A549 (cell line): ENCODE results near the gene IGSF3. TPM values are rescaled to one million over a fixed set of nuclear protein-coding genes. Genes with fewer than 3 reads are reported as not detected.

ENCODE experiments used
- ATAC-seq, 2 experiments: fragments of 200-7000 bp in 1 of 2; fragments of >200 bp in 1 of 2; cut with Nextera tagmentation in 1 of 2; cut with Tn5 transposase in 1 of 2; 3 replicates each; pipeline versions ENCODE4 v1.8.0 to v1.9.1; 2018 to 2020; ENCODE audit warnings: mild to moderate bottlenecking in 1 of 2, moderate library complexity in 1 of 2
- CTCF ChIA-PET: fragments of 300-600 bp; sonication (Branson Sonifier 250); formaldehyde crosslinking; extraction: SDS; loops from one replicate; lab custom pipeline; 2021; ENCODE audit warnings: antibody characterized with exemption, inconsistent platforms; lab: Yijun Ruan, JAX
- POLR2A ChIA-PET: fragments of 350-600 bp; formaldehyde crosslinking; extraction: SDS; loops from one replicate; lab custom pipeline; 2021; ENCODE audit warnings: antibody characterized with exemption, inconsistent platforms; lab: Yijun Ruan, JAX
- DNase-seq, 2 experiments: peaks; one replicate each; pipeline versions ENCODE4 v3.0.0 to v3.0.0-alpha.2; 2011 to 2016; ENCODE audit warnings: low read depth in 1 of 2, low spot score in 1 of 2
- FAIRE-seq: peaks from 2 replicates; lab custom pipeline; 2011; peaks lifted over from hg19 to GRCh38; lab: Jason Lieb, UNC
- H3K27ac ChIP-seq, 2 experiments: fragments of >200 bp; sonication (Bioruptor Twin); formaldehyde crosslinking; 3 replicates each; pipeline ENCODE4 v1.5.1; 2016 to 2017
- H3K4me1 ChIP-seq: fragments of >200 bp; sonication (Bioruptor Twin); formaldehyde crosslinking; 3 replicates; pipeline ENCODE4 v1.6.1; 2016
- H3K4me2 ChIP-seq: fragments of >200 bp; sonication (Bioruptor Twin); formaldehyde crosslinking; 3 replicates; pipeline ENCODE4 v1.6.1; 2016
- H3K4me3 ChIP-seq: fragments of >200 bp; sonication (Bioruptor Twin); formaldehyde crosslinking; 3 replicates; pipeline ENCODE4 v1.5.1; 2016
- H3K9me3 ChIP-seq: fragments of >200 bp; sonication (Bioruptor Twin); formaldehyde crosslinking; 3 replicates; pipeline ENCODE4 v1.6.1; 2016
- CBX8 ChIP-seq: fragments of 200-600 bp; sonication (generic); IDR thresholded peaks from 2 replicates; pipeline ENCODE4 v1.6.1; 2016
- CEBPB ChIP-seq, 2 experiments: fragments of >200 bp in 1 of 2; sonication (Bioruptor Twin) in 1 of 2; formaldehyde crosslinking in 1 of 2; IDR thresholded peaks; 2 replicates each; pipeline ENCODE4 v1.6.1; 2012 to 2016
- ESRRA ChIP-seq: fragments of 150-350 bp; IDR thresholded peaks from 2 replicates; pipeline ENCODE4 v1.6.1; 2014; ENCODE audit warnings: mild to moderate bottlenecking, low read length, borderline replicate concordance
- FOSL2 ChIP-seq, 2 experiments: fragments of 450-650 bp in 1 of 2; fragments of >200 bp in 1 of 2; sonication (Bioruptor Twin) in 1 of 2; formaldehyde crosslinking; IDR thresholded peaks; 2 replicates each; pipeline versions ENCODE4 v1.5.0 to v1.6.1; 2016 to 2020; ENCODE audit warnings: mild to moderate bottlenecking in 1 of 2, moderate library complexity in 1 of 2
- GATA3 ChIP-seq: IDR thresholded peaks from 2 replicates; pipeline ENCODE4 v1.6.1; 2012; ENCODE audit warnings: borderline replicate concordance
- HEYL ChIP-seq: fragments of 250-450 bp; sonication (Bioruptor Pico); IDR thresholded peaks from 2 replicates; pipeline ENCODE4 v1.8.0; 2021; ENCODE audit warnings: mild to moderate bottlenecking, moderate library complexity
- HOXB5 ChIP-seq: fragments of 250-450 bp; sonication (Bioruptor Pico); IDR thresholded peaks from 2 replicates; pipeline ENCODE4 v1.5.0; 2020; ENCODE audit warnings: mild to moderate bottlenecking, moderate library complexity
- JUN ChIP-seq, 2 experiments: fragments of >200 bp; sonication (Bioruptor Twin); formaldehyde crosslinking; IDR thresholded peaks; 2 replicates in 1 of 2; 3 replicates in 1 of 2; pipeline ENCODE4 v1.6.1; 2016 to 2017
- POLR2AphosphoS2 ChIP-seq: conservative IDR thresholded peaks from 2 replicates; pipeline ENCODE4 v1.6.1; 2012; ENCODE audit warnings: low read length, improper control_type of control experiment, inconsistent platforms
- RARB ChIP-seq: fragments of 250-450 bp; sonication (Bioruptor Pico); IDR thresholded peaks from 2 replicates; pipeline ENCODE4 v1.8.0; 2021; ENCODE audit warnings: mild to moderate bottlenecking, moderate library complexity
- ZFP36 ChIP-seq: fragments of 450-650 bp; IDR thresholded peaks from 2 replicates; pipeline ENCODE4 v1.6.1; 2014; ENCODE audit warnings: borderline replicate concordance; ENCODE audit not compliant: partially characterized antibody
- WGBS: methylation state at CpG from one replicate; pipeline ENCODE4 v1.1.6; 2017; ENCODE audit errors: missing lambda C conversion rate; 5-methylcytosine and 5-hydroxymethylcytosine counted together
- polyA plus RNA-seq, 4 experiments: library from polyadenylated mRNA; depleted of rRNA in 3 of 4; stranded (reverse); fragments of >200 nt; fragmentation: RNase III in 1 of 4; extraction: RNeasy Plus Mini Kit Qiagen cat#74134 plus additional on column Dnase treatment in 1 of 4; gene quantifications; 2 replicates in 3 of 4; 3 replicates in 1 of 4; pipeline ENCODE4 v1.2.3, GENCODE V29; 2011 to 2017
- TF ChIP-seq, protein P1 (sequence below): fragments of 150-350 bp; IDR thresholded peaks from 2 replicates; pipeline ENCODE4 v1.6.1; 2014; ENCODE audit warnings: low read depth, mild to moderate bottlenecking, low read length
- TF ChIP-seq, protein P2 (sequence below): fragments of 450-650 bp; IDR thresholded peaks from 2 replicates; pipeline ENCODE4 v1.6.1; 2014; ENCODE audit warnings: antibody characterized with exemption
- TF ChIP-seq, protein P3 (sequence below): fragments of >200 bp; sonication (Bioruptor Twin); formaldehyde crosslinking; IDR thresholded peaks from 3 replicates; pipeline ENCODE4 v1.6.1; 2016

The IGSF3 gene
- polyA plus RNA-seq, 2 of the 4 experiments (the other 2 are of a cell fraction) = 18.5 to 21.9 TPM

DNA sequence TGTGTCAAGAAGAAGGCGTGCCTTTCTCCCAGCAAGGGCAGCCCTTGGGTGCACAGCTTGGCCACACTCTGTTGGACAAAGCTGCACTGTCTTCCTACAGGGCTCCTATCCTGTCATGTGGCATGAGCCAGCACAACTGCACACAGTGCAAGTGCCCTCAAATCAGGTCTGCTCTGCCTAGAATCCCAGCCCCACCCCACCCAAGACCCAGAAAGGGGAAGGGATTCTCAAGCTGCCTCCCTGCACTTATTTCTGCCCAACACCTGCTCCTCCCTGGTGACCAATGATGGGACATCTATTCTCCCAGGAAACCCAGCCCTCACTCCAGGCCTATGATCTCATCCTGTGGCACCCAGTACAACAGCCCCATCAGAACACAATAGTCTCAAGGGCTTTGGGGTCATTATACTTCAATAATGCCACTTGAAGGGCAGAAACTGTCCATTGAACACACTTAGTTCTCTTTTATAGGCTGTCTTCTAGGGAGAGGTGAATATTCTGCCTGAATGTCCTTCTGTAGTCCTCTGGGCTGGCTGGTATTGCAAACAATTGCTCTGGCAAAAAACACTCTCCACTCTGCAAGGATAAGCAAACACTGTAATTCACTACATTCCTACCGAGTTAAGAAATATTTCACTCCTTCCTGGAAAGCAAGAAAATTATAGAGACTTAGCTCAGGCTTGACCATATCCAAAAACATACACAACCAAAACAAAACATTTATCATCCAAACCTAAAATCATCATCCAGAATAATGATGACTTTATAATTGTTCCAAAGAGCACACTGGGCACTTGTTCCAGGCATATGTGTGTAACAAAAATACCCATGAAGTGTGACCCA lies 43.1 kb upstream of the IGSF3 start:
- DNase-seq (no peak), FAIRE-seq (no peak), ATAC-seq (peak in 1 of 2 experiments; percentile 47; a peak in 1 of 6 replicates)
- peaks cover 12% of the 10 kb centered on the region; the same call in 2 of the 3 replicates for H3K4me1 ChIP-seq
- H3K4me3 ChIP-seq = no peak overlapping the region
- 46% methylated on average over 2 of the region's 2 CpGs for whole genome bisulfite sequencing
- peak overlapping the region; percentile 34; the same call in 2 of the 3 replicates for H3K4me2 ChIP-seq
- H3K9me3 ChIP-seq = no peaks in the 10 kb centered on the region
- TF ChIP-seq, protein P1, sequence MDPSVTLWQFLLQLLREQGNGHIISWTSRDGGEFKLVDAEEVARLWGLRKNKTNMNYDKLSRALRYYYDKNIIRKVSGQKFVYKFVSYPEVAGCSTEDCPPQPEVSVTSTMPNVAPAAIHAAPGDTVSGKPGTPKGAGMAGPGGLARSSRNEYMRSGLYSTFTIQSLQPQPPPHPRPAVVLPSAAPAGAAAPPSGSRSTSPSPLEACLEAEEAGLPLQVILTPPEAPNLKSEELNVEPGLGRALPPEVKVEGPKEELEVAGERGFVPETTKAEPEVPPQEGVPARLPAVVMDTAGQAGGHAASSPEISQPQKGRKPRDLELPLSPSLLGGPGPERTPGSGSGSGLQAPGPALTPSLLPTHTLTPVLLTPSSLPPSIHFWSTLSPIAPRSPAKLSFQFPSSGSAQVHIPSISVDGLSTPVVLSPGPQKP = no peak
- no peak for TF ChIP-seq CBX8
- TF ChIP-seq ESRRA = no peak
- TF ChIP-seq CEBPB (IDR thresholded peaks at IDR 0.05) = no peak
- CTCF ChIA-PET = interaction anchor here (0.7 to 1.7 kb wide), 5 partner anchors 12 to 22 kb away, joined by 3 to 7 read pairs (median 3); no protein-coding TSS in a partner anchor
- POLR2A ChIA-PET = no interaction called here
- 0 out of 6 replicates have a peak overlapping the region, but pooled peaks of 1 of the 2 experiments have one; percentile 21 for H3K27ac ChIP-seq

DNA sequence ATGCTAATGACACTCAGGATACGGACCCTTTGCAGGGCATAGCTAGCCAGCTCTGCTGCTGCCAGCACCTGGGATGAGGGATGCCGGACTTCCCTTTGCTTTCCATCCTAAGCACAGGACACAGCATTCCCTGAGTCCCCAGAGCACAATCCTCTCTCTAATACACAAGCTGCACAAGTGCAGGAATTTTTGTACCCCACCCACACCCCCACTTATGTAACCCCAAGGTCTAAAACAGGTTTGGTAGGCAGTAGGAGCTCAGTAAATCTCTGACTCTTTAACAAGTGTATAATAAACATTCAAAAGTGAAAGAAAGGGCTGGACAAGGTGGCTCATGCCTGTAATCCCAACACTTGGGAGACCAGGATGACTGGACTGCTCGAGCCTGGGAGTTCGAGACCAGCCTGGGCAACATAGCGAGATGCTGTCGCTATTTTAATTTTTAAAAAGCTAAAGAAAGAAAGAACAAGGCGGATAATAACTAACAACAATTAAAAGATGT lies 42.2 kb upstream of the IGSF3 start:
- no peak for FAIRE-seq
- no peak for ATAC-seq
- H3K4me2 ChIP-seq = no peak overlapping the region
- H3K9me3 ChIP-seq = no peaks in the 10 kb centered on the region
- H3K4me3 ChIP-seq = no peak overlapping the region
- WGBS = 81% methylated on average over 7 of the region's 7 CpGs
- no peak overlapping the region for H3K27ac ChIP-seq
- peaks cover 12% of the 10 kb centered on the region; the same call in 2 of the 3 replicates for H3K4me1 ChIP-seq
- ChIA-PET POLR2A (no interaction called here), CTCF (interaction anchor here (0.8 to 1.3 kb wide), 4 partner anchors 12 to 28 kb away, joined by 3 to 5 read pairs (median 4); no protein-coding TSS in a partner anchor)
- TF ChIP-seq FOSL2 (IDR thresholded peaks at IDR 0.05) (no peak), FOSL2 (CRISPR knock-in tag; IDR thresholded peaks at IDR 0.05) (no peak), HOXB5 (CRISPR knock-in tag) (no peak), RARB (no peak)
- no peak for DNase-seq

DNA sequence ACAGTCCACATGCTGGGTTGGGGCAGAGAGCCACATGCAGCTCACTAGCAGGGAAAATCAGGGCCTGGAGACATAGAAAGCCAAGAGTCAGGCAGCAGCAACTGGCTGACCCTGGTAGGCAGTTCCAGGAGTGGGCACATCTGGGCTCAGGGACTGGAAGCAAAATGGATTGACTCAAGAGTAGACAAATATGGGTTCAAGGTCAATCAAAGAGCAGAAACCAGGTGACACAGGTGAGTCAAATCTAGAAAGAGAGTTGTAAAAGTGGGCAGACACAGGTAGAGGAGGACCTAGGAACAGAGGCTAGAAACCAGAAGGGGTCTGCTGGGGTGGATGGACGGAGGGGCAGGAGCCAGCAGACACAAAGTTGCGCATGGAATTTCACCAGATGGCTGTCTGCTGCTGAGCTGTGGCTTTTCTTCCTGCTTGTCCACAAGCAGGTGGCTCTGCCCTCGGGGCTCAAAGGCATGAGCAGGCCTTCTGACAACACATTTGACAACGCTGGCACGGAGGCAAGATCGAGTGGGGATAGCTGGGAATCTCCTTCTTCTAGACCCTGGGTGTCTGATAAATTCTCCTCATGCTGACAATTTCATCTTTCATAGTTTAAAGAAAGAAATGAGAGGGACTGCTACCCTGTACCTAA lies 40.8 kb upstream of the IGSF3 start:
- H3K4me3 ChIP-seq = no peak overlapping the region
- FAIRE-seq (no peak), DNase-seq (no peak), ATAC-seq (no peak)
- H3K9me3 ChIP-seq = no peaks in the 10 kb centered on the region
- H3K4me2 ChIP-seq = no peak overlapping the region
- H3K4me1 ChIP-seq = peaks cover 12% of the 10 kb centered on the region; the same call in 2 of the 3 replicates
- 58% methylated on average over 6 of the region's 6 CpGs for WGBS
- ChIA-PET POLR2A (no interaction called here), CTCF (interaction anchor here (0.8 kb wide), 1 partner anchor 36 kb away, joined by 4 read pairs; no protein-coding TSS in a partner anchor)
- no peak for TF ChIP-seq ZFP36
- TF ChIP-seq, protein P2, sequence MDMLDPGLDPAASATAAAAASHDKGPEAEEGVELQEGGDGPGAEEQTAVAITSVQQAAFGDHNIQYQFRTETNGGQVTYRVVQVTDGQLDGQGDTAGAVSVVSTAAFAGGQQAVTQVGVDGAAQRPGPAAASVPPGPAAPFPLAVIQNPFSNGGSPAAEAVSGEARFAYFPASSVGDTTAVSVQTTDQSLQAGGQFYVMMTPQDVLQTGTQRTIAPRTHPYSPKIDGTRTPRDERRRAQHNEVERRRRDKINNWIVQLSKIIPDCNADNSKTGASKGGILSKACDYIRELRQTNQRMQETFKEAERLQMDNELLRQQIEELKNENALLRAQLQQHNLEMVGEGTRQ = no peak
- TF ChIP-seq HEYL (CRISPR knock-in tag) = no peak
- TF ChIP-seq, protein P3, sequence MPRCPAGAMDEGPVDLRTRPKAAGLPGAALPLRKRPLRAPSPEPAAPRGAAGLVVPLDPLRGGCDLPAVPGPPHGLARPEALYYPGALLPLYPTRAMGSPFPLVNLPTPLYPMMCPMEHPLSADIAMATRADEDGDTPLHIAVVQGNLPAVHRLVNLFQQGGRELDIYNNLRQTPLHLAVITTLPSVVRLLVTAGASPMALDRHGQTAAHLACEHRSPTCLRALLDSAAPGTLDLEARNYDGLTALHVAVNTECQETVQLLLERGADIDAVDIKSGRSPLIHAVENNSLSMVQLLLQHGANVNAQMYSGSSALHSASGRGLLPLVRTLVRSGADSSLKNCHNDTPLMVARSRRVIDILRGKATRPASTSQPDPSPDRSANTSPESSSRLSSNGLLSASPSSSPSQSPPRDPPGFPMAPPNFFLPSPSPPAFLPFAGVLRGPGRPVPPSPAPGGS = no peak
- no peak for TF ChIP-seq CEBPB (IDR thresholded peaks at IDR 0.05)
- TF ChIP-seq JUN (IDR thresholded peaks at IDR 0.05) = no peak
- no peak for TF ChIP-seq POLR2AphosphoS2
- TF ChIP-seq, protein P1 = no peak
- no peak for TF ChIP-seq GATA3
- no peak overlapping the region for H3K27ac ChIP-seq
